Measurements from ENCODE around the gene TARBP1.
"Not testable (repeated sequence)": the region's sequence is repeated elsewhere in the genome, so short reads cannot be mapped to it uniquely, and the experiment has no call there.

The TARBP1 gene, protein sequence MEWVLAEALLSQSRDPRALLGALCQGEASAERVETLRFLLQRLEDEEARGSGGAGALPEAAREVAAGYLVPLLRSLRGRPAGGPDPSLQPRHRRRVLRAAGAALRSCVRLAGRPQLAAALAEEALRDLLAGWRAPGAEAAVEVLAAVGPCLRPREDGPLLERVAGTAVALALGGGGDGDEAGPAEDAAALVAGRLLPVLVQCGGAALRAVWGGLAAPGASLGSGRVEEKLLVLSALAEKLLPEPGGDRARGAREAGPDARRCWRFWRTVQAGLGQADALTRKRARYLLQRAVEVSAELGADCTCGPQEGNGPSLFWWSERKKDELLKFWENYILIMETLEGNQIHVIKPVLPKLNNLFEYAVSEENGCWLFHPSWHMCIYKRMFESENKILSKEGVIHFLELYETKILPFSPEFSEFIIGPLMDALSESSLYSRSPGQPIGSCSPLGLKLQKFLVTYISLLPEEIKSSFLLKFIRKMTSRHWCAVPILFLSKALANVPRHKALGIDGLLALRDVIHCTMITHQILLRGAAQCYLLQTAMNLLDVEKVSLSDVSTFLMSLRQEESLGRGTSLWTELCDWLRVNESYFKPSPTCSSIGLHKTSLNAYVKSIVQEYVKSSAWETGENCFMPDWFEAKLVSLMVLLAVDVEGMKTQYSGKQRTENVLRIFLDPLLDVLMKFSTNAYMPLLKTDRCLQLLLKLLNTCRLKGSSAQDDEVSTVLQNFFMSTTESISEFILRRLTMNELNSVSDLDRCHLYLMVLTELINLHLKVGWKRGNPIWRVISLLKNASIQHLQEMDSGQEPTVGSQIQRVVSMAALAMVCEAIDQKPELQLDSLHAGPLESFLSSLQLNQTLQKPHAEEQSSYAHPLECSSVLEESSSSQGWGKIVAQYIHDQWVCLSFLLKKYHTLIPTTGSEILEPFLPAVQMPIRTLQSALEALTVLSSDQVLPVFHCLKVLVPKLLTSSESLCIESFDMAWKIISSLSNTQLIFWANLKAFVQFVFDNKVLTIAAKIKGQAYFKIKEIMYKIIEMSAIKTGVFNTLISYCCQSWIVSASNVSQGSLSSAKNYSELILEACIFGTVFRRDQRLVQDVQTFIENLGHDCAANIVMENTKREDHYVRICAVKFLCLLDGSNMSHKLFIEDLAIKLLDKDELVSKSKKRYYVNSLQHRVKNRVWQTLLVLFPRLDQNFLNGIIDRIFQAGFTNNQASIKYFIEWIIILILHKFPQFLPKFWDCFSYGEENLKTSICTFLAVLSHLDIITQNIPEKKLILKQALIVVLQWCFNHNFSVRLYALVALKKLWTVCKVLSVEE (N-terminal part only)

GRCh38 chr1:234478481-234479309, at the start of gene TARBP1:
TSS of gene TARBP1 (minus strand) at chr1:234479179. CDS start at chr1:234479103, 76 bp downstream.
- DNase-seq = peak; percentile 74

GRCh38 chr1:234528074-234528865, 49.3 kb upstream of the TARBP1 start:
- no peak for DNase-seq

DNA sequence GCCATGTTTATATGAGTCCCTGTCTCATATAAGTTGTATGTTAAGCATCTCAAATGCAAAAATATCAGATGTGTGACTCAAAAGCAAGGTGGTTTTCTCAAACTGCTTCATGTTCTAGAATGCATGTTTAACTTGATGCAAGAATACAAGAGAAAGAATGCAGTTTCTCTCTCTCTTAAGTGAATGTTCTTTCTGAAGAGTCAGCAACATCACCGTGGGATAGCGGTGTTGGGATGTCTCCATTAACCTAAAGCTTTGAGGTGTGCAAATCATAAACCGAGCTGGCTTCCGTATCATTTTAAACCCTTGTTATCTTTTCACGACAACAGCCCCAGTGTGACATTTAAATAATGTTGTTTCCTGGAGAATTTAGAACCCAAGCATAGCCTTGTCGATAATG, 48.4 kb upstream of the TARBP1 start:
- DNase-seq = no peak

DNA sequence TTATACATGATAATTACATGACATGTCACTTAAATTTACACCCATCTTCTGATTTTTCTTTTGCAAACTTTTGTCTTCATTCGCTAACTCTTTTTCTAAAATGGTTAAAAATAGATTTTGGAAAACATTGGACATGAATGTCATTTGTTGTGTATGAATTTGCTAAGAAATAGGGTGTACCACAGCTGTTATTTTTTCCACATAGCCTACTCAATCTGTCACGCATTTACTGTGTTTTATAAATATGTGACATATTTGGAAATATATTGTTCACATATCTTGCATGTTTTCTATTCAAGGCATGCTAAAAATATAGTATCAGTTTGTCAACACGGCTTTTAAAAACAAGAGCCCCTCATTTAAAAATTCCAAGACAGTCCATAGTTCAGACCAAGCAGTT, 47.9 kb upstream of the TARBP1 start:
- DNase-seq = no peak

- no peak for DNase-seq
Measured at GRCh38 chr1:234525099-234525799, 46.3 kb upstream of the TARBP1 start.

DNA sequence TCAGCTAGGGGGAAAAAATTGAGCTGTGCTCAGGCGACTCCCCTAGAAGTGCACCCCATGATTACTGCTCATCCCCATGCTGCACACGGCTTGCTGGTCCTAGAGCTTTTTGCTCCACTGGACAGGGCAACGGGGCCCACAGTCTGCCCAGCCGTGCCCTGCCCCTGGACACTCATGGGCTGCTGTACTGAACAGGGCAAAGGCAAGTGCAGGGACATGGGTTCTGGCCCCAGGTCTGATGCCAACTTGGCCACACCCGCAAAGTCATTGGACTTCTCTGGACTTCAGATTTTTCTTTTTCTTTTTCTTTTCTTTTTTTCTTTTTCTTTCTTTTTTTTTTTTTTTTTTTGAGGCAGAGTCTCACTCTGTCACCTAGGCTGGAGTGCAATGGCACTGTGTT, 42.9 kb upstream of the TARBP1 start:
- no peak for DNase-seq

DNA sequence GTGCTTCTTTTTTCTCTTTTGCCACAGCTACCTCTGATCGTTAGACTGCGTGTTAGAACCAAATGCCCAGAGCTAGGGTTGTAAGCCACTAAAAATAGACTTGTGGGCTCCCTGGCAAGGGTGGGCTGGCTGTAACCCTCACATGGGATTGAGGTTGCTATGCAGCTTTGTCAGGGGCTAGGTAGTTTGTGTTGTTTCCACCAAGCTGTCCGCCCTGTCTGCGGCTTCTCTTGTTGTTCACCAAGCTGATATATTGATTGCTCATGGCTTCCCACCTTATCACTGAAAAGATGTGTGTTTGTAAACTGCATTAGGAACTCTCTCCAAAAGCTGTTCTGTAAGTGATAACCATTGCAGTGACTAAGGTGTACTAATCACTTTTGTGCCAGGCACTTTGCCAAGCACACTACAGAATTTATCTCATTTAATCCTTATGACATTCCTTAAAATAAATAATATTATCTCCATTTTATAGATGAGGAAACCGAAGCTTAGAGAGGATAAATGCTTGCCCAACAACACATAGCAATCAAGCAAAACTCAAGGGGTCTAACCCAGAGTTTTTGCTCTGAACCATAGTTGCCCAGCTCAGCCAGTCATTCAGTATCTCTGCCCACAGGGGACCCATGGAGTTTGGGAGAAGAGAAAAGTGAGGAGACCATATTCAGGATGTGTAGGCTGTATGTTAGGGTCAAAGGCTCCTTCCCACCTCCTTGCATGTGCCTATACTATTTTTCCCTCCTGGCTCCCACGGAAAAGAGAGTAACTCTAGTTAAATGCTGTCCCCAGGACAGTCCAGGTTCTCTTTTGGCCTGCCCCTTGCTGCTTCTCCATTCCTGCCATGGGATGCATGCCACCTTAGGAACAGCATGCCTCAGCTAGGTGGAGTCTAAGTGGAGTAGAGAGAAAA, 42.2 kb upstream of the TARBP1 start:
- DNase-seq = no peak

GRCh38 chr1:234519506-234519905, 40.5 kb upstream of the TARBP1 start:
- DNase-seq = no peak

GRCh38 chr1:234518876-234519275, 39.9 kb upstream of the TARBP1 start:
- no peak for DNase-seq

DNA sequence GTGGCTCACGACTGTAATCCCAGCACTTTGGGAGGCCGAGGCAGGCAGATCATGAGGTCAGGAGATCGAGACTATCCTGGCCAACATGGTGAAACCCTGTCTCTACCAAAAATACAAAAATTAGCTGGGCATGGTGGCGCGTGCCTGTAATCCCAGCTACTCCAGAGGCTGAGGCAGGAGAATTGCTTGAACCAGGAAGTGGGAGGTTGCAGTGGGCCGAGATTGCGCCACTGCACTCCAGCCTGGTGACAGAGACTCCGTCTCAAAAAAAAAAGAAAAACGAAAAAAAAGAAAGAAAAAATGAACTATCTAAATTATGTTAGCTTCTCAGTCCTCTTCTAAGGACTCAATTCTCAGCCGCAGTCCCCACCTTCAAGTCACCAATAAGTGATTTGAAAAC, 39.1 kb upstream of the TARBP1 start:
- DNase-seq = not testable (repeated sequence)

DNA sequence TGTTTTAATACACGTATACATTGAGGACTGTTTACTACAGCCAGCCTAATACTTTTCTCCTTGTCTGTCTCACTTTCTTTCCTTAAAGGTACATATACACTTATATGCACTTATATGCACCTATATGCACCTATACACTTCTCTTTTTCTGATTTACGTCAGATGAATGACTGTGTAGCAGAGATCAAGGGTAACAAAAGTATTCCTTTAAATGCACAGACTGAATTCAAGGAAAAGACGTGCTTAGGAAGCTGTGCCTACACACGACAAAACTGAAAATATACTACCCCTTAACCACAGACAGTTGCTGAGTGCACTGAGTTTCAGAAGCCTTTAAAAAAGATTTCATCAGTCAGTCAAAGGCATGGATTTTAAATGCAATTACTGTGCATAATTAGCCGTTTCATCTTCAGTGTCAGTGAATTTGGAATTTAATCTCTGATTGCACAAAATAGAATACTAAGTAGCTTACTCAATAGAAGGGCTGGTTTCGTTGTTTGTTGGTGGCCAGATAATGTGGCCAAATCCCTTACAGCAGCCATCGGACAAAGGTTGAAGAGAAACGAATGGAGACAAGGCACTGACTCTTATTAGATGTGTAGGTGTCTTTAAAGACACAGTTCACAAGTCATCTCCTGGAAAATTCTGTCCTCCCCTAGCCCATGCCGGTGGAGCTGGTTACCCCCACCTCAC, 38.3 kb upstream of the TARBP1 start:
- no peak for DNase-seq

DNA sequence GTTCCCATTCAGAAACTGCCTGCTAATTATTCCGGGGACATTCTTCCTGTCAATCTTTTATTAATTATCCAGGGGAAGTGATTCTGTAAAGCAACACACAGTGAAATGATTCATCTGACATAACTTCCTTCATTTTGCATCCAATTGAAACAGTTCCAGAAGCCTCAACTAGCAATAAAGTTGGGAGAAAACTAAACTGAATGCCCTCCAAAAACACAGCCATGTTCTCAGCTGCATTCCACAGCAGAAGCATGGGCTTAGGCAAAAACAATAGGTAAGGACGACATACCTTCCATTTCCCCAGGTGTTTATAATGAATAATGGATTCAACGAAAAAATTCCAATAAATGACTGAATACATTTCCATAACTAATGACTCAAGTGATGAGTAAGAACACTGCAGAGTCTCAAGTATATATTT, 36.9 kb upstream of the TARBP1 start:
- DNase-seq = no peak

DNA sequence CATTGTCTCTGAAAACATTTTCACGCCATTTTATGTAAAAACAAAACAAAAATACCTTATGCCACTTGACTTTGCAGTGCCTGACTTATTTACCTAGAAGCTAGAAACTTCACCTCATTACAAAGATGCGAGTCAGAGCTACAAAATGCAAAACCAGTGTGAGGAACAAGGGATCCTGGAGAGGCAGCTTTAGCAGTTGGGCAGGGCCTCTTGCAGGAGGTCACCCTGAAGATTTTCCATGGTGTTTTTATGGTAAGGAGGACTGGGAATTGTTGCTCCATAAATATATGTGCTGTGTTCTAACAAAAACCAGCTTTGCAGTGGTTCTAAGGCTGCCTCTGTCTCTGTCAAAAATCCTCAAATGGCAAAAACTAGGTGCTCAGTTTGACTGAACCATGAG, 36.4 kb upstream of the TARBP1 start:
- no peak for DNase-seq

GRCh38 chr1:234512451-234512861, 33.5 kb upstream of the TARBP1 start:
- DNase-seq = peak; percentile 44

GRCh38 chr1:234509457-234510328, 30.7 kb upstream of the TARBP1 start:
- DNase-seq = no peak

DNA sequence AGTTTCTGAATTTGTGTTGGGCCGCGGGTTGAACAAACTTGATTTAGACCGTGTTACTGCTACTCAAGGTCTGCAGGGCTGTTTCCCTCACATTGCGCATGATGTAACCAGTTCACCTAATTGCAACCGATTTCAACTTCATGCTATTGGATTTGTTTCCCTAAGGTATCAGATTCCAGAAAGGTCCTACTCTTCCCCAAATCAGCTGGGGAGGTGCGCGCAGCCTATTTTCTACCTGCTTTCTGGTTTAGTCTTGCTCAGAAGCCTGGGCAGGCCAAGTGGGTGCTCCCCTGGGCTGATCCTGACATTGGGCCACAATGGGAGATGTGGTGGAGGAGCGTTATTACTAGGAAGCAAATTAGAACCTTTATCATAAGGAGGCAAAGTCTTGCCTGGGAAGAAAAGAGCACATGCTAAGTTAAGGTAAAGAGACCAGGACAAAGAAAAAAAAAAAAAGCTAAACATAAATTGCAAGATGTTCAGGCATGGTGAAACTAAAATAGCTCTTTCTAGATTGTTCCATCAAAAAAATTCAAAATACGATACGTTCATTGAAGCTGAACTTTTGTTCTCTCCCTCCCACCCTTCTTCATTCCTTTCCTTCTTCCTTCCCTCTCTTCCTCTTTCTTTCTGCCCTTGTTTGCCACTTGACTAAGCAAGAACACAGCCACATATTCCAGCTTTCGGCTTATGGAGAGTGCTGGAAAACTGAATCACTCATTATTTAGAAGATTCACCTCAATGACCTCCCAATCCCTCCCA, 28.8 kb upstream of the TARBP1 start:
- DNase-seq = no peak

DNA sequence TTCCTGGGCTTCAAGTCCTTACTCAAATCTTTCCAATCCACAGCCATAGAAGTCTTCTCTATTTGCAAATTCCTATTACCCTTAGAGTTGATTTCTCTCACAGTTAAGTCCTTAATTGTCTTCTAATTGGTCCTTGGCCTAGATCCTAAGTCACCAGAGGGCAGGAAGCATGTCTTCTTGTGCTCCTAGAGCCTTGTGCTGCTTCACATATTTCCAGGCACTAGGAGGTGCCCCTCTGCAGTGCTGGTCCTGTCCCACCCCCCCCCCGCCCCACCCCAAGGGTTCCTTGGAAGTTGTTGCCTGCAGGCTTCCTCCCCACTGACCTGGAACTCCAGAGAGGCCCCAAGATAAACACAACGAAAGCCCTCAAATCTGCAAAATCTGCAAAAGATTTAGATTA, 28.1 kb upstream of the TARBP1 start:
- DNase-seq = no peak

All from CD4-positive, alpha-beta T cell treated with Interleukin-15 for 1 hour (primary cell).